ENCODE results near the gene CD226.
A peak's percentile ranks its signal among the peaks of the same experiment; 100 is the strongest.

GRCh38 chr18:69935319-69936190 lies 12.1 kb downstream of the CD226 start:
- TF ChIP-seq POLR2A (IDR thresholded peaks at IDR 0.05) (no peak), CTCF (IDR thresholded peaks at IDR 0.05) (no peak), EP300 (IDR thresholded peaks at IDR 0.05) (no peak), POLR2AphosphoS5 (IDR thresholded peaks at IDR 0.05) (peak in 2 of 3 donors; percentile 29 to 40)

Measured in stomach (tissue), 4 donors.